PC-3 (cell line): Measurements from ENCODE around the gene HIPK2. TPM values are rescaled to one million over a fixed set of nuclear protein-coding genes. Genes with fewer than 3 reads are reported as not detected.

Source experiments
- ATAC-seq: fragments of 200-7000 bp; cut with Tn5 transposase; 2 replicates; pipeline ENCODE4 v1.9.1; 2020; ENCODE audit warnings: mild to moderate bottlenecking, moderate library complexity
- BruUV-seq: library from RNA; stranded (reverse); fragments of 400-500 nt; replicated peaks from 2 replicates; lab custom pipeline; 2021; lab: Mats Ljungman, UMichigan
- CTCF ChIA-PET: fragments of 300-600 bp; sonication (Branson Sonifier 250); formaldehyde crosslinking; loops from one replicate; lab custom pipeline; 2022; ENCODE audit warnings: antibody characterized with exemption; lab: Charles Lee
- POLR2A ChIA-PET: fragments of 300-600 bp; sonication (Branson Sonifier 250); formaldehyde crosslinking; loops from one replicate; lab custom pipeline; 2022; ENCODE audit warnings: antibody characterized with exemption; ENCODE audit not compliant: unreplicated experiment; lab: Charles Lee
- DNase-seq: peaks from one replicate; pipeline ENCODE4 v3.0.0-alpha.2; 2015
- H2AFZ ChIP-seq: fragments of 300-600 bp; sonication (generic); 2 replicates; pipeline ENCODE4 v1.6.0; 2016; ENCODE audit warnings: antibody characterized with exemption, low read length
- H3F3A ChIP-seq: fragments of 300-600 bp; sonication (generic); one replicate; pipeline ENCODE4 v1.6.0; 2017; ENCODE audit warnings: antibody characterized with exemption, low read length, control low read depth, mild to moderate bottlenecking; ENCODE audit not compliant: unreplicated experiment
- H3K27ac ChIP-seq: fragments of 300-600 bp; sonication (generic); 2 replicates; pipeline ENCODE4 v1.5.1; 2016; ENCODE audit warnings: mild to moderate bottlenecking, low read length
- H3K27me3 ChIP-seq: fragments of 300-600 bp; sonication (generic); 2 replicates; pipeline ENCODE4 v1.6.1; 2016; ENCODE audit warnings: low read length, mixed read lengths
- H3K36me3 ChIP-seq: fragments of 300-600 bp; sonication (generic); 2 replicates; pipeline ENCODE4 v1.6.1; 2016; ENCODE audit warnings: low read depth, mixed run types, low read length, mixed read lengths
- H3K4me1 ChIP-seq: fragments of 300-600 bp; sonication (generic); 2 replicates; pipeline ENCODE4 v1.5.1; 2016; ENCODE audit warnings: low read length; ENCODE audit not compliant: insufficient read depth
- H3K4me2 ChIP-seq: fragments of 300-600 bp; sonication (generic); 2 replicates; pipeline ENCODE4 v1.6.0; 2016; ENCODE audit warnings: low read length
- H3K4me3 ChIP-seq: fragments of 300-600 bp; sonication (generic); 2 replicates; pipeline ENCODE4 v1.5.1; 2016; ENCODE audit warnings: mild to moderate bottlenecking, low read length, mixed read lengths
- H3K79me2 ChIP-seq: fragments of 300-600 bp; sonication (generic); 2 replicates; pipeline ENCODE4 v1.6.1; 2017; ENCODE audit warnings: low read length, mixed read lengths
- H3K9ac ChIP-seq: fragments of 300-600 bp; sonication (generic); 2 replicates; pipeline ENCODE4 v1.6.0; 2016; ENCODE audit warnings: mild to moderate bottlenecking, low read length
- H3K9me2 ChIP-seq: fragments of 300-600 bp; sonication (generic); replicated peaks from 2 replicates; pipeline ENCODE4 v1.6.1; 2016; ENCODE audit warnings: mixed run types, low read length, mixed read lengths
- H3K9me3 ChIP-seq: fragments of 300-600 bp; sonication (generic); 2 replicates; pipeline ENCODE4 v1.6.1; 2016; ENCODE audit warnings: low read length, mixed read lengths
- H4K20me1 ChIP-seq: fragments of 300-600 bp; sonication (generic); 2 replicates; pipeline ENCODE4 v1.6.1; 2016; ENCODE audit warnings: low read length, mixed read lengths
- CTCF ChIP-seq: fragments of 300-600 bp; sonication (generic); conservative IDR thresholded peaks from 2 replicates; pipeline ENCODE4 v1.5.1; 2017; ENCODE audit warnings: antibody characterized with exemption, low read depth, mild to moderate bottlenecking, low read length
- EZH2 ChIP-seq: fragments of 300-600 bp; sonication (generic); IDR thresholded peaks from one replicate; pipeline ENCODE4 v1.6.1; 2017; ENCODE audit warnings: antibody characterized with exemption, mild to moderate bottlenecking, low read length; ENCODE audit not compliant: unreplicated experiment
- EZH2phosphoT487 ChIP-seq: fragments of 300-600 bp; sonication (generic); IDR thresholded peaks from 2 replicates; pipeline ENCODE4 v1.6.1; 2018; ENCODE audit warnings: mild to moderate bottlenecking, antibody characterized with exemption, low read length, borderline replicate concordance
- intact Hi-C: fragments of 100-400 bp; cut with micrococcal nuclease; formaldehyde crosslinking; loops from 2 replicates; pipeline ENCODE4 v1.9.0; 2023
- total RNA-seq: library from RNA; depleted of rRNA; stranded (reverse); fragments of >200 nt; gene quantifications from 2 replicates; pipeline ENCODE4 v1.2.3, GENCODE V29; 2014

Gene HIPK2
- total RNA-seq, 1 experiment from 2014 or later, result 38.1 TPM

- TF ChIP-seq EZH2 (no peak), CTCF (no peak), EZH2phosphoT487 (no peak)
- Histone ChIP-seq H3K27ac (peak overlapping the region; percentile 51; the same call in 1 of the 2 replicates), H3K9ac (no peak overlapping the region), H3K9me2 (no peaks in the 10 kb centered on the region), H3K79me2 (peaks cover 82% of the 10 kb centered on the region), H3K4me1 (peaks cover 33% of the 10 kb centered on the region), H3F3A (no peaks in the 10 kb centered on the region), H3K4me2 (no peak overlapping the region), H3K9me3 (no peaks in the 10 kb centered on the region), H3K4me3 (no peak overlapping the region), H3K36me3 (peaks cover 17% of the 10 kb centered on the region; the same call in 1 of the 2 replicates), H3K27me3 (no peaks in the 10 kb centered on the region), H4K20me1 (no peaks in the 10 kb centered on the region), H2AFZ (no peak overlapping the region)
- BruUV-seq, result no TSS peak
- CTCF ChIA-PET, result no interaction called here
- ATAC-seq, result no peak
- no peak for DNase-seq
- POLR2A ChIA-PET, result no interaction called here
- intact Hi-C loops, result no loop called here
Measured at GRCh38 chr7:139648941-139649425, 128.8 kb downstream of the HIPK2 start.

- Histone ChIP-seq H3K9ac (no peak overlapping the region), H3K4me2 (no peak overlapping the region), H3K4me3 (no peak overlapping the region), H3K27me3 (no peaks in the 10 kb centered on the region), H3K4me1 (peaks cover 33% of the 10 kb centered on the region), H3F3A (no peaks in the 10 kb centered on the region), H2AFZ (no peak overlapping the region), H4K20me1 (no peaks in the 10 kb centered on the region), H3K9me2 (no peaks in the 10 kb centered on the region), H3K9me3 (no peaks in the 10 kb centered on the region), H3K27ac (peak overlapping the region; percentile 51), H3K79me2 (peaks cover 87% of the 10 kb centered on the region), H3K36me3 (peaks cover 22% of the 10 kb centered on the region; the same call in 1 of the 2 replicates)
- POLR2A ChIA-PET, result no interaction called here
- ATAC-seq (no peak), DNase-seq (no peak)
- TF ChIP-seq CTCF, result no peak
- no peak for TF ChIP-seq EZH2phosphoT487
- no peak for TF ChIP-seq EZH2
- CTCF ChIA-PET, result no interaction called here
- intact Hi-C loops, result no loop called here
- BruUV-seq, result no TSS peak
Measured at GRCh38 chr7:139648391-139648861, 129.4 kb downstream of the HIPK2 start.

- Histone ChIP-seq H3K4me3 (no peak overlapping the region), H3K9me3 (no peaks in the 10 kb centered on the region), H3K36me3 (peaks cover 28% of the 10 kb centered on the region; the same call in 1 of the 2 replicates), H4K20me1 (no peaks in the 10 kb centered on the region), H3F3A (no peaks in the 10 kb centered on the region), H3K79me2 (peaks cover 87% of the 10 kb centered on the region), H3K4me2 (no peak overlapping the region), H3K9ac (0 out of 2 replicates have a peak overlapping the region, but pooled peaks have one; percentile 11), H3K9me2 (no peaks in the 10 kb centered on the region), H2AFZ (no peak overlapping the region), H3K27ac (peak overlapping the region; percentile 51), H3K27me3 (no peaks in the 10 kb centered on the region), H3K4me1 (peaks cover 33% of the 10 kb centered on the region)
- CTCF ChIA-PET, result interaction anchor here (0.6 kb wide), 2 partner anchors 25 to 307 kb away, joined by 3 read pairs; no protein-coding TSS in a partner anchor
- ATAC-seq, result peak; percentile 6; the same call in 1 of the 2 replicates
- POLR2A ChIA-PET, result interaction anchor here (0.5 to 1.2 kb wide), 2 partner anchors 33 to 60 kb away, joined by 3 to 4 read pairs; no protein-coding TSS in a partner anchor
- no peak for DNase-seq
- TF ChIP-seq EZH2 (no peak), EZH2phosphoT487 (no peak), CTCF (no peak)
- BruUV-seq, result no TSS peak
- intact Hi-C loops, result loop anchor here (2.0 kb wide), 2 partner anchors 25 to 85 kb away; no protein-coding TSS in a partner anchor
Measured at GRCh38 chr7:139647814-139648390, 129.9 kb downstream of the HIPK2 start.
